ENCODE results near the gene MCF2L2.
"Not testable (repeated sequence)": the region's sequence is repeated elsewhere in the genome, so short reads cannot be mapped to it uniquely, and the experiment has no call there.

Gene MCF2L2

DNA sequence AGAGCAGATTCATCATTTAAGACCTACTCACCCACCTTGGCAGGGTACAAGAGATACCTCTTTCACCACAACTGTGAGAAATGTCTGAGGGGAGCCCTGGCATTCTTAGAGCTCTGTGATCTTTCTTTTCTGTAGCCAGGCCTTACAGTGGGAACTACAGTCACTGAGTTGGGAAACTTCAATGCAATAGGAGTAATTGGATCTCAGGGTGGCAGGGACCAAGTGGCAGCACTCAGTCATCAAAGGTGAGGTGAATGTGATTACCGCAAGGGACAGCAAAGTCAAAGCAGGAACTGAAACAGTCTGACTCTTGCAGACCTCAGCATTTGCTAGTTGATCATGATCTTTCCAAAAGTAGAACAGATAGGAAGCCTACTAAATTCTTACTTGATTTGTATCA lies 7.2 kb upstream of the MCF2L2 start:
- FAIRE-seq (peak; percentile 64), DNase-seq (ENCODE audit: insufficient read length, low spot score) (peak; percentile 30)

DNA sequence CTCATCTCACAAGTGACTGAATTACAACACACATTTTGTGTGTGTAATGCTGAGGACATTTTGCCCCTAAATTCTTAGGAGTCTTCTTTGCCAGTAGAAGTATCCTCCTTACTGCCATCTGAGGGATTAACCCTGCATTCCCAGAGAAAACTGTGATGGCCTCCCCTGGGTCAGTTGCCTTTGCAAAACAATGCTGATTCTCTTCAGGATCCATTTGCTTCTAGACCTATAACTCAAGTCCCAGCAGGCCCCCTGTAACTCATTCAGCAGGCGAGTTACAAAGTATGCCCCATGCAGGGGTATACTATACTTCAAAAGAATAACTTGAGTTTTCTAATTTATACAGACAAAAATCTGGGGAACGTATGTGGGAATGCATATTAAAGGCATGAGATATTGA lies 6.6 kb upstream of the MCF2L2 start:
- DNase-seq (ENCODE audit: insufficient read length, low spot score) = no peak
- no peak for FAIRE-seq
- no peak for TF ChIP-seq POLR2AphosphoS5 (IDR thresholded peaks at IDR 0.05; ENCODE audit: low read depth, low read length)
- TF ChIP-seq PAX5 (IDR thresholded peaks at IDR 0.05; ENCODE audit: insufficient read depth, low read length, severe bottlenecking) = no peak
- no peak for TF ChIP-seq POLR2A (IDR thresholded peaks at IDR 0.05; ENCODE audit: low read depth, low read length)
- no peak for TF ChIP-seq SPI1 (IDR thresholded peaks at IDR 0.05; ENCODE audit: low read depth, low read length)
- no peak for TF ChIP-seq TAF1 (IDR thresholded peaks at IDR 0.05; ENCODE audit: low read depth, low read length)

More for the DNA sequence above, 7.2 kb upstream of the MCF2L2 start:
- no peak for TF ChIP-seq TAF1 (IDR thresholded peaks at IDR 0.05; ENCODE audit: low read depth, low read length)
- peak; percentile 96 for TF ChIP-seq SPI1 (IDR thresholded peaks at IDR 0.05; ENCODE audit: low read depth, low read length)
- TF ChIP-seq PAX5 (IDR thresholded peaks at IDR 0.05; ENCODE audit: insufficient read depth, low read length, severe bottlenecking) = no peak
- no peak for TF ChIP-seq POLR2AphosphoS5 (IDR thresholded peaks at IDR 0.05; ENCODE audit: low read depth, low read length)

DNA sequence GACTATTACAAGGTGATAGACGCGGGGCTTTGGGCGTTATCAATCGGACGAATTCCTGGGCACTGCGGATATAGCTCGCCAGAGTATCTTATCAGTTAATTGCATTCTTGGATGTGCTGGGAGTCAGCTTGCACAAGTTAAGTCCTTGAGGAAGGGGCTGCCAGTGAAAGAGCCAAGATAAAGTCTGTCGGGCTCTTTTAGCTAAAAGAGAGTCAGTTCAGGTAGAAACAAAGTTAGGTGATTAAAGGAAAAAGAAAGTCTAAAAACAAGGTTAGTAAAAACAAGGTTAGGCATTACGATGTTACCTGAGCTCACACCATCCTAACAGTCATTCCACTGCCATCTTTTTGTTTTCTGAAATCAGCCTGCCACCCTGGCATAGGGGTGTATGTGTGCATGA lies 6.1 kb upstream of the MCF2L2 start:
- FAIRE-seq (no peak), DNase-seq (ENCODE audit: insufficient read length, low spot score) (no peak)
- TF ChIP-seq SPI1 (IDR thresholded peaks at IDR 0.05; ENCODE audit: low read depth, low read length) = no peak
- TF ChIP-seq POLR2A (IDR thresholded peaks at IDR 0.05; ENCODE audit: low read depth, low read length) = no peak
- no peak for TF ChIP-seq TAF1 (IDR thresholded peaks at IDR 0.05; ENCODE audit: low read depth, low read length)
- TF ChIP-seq POLR2AphosphoS5 (IDR thresholded peaks at IDR 0.05; ENCODE audit: low read depth, low read length) = no peak
- TF ChIP-seq PAX5 (IDR thresholded peaks at IDR 0.05; ENCODE audit: insufficient read depth, low read length, severe bottlenecking) = no peak
- TF ChIP-seq POU2F2 (IDR thresholded peaks at IDR 0.05; ENCODE audit: low read depth, low read length) = no peak

DNA sequence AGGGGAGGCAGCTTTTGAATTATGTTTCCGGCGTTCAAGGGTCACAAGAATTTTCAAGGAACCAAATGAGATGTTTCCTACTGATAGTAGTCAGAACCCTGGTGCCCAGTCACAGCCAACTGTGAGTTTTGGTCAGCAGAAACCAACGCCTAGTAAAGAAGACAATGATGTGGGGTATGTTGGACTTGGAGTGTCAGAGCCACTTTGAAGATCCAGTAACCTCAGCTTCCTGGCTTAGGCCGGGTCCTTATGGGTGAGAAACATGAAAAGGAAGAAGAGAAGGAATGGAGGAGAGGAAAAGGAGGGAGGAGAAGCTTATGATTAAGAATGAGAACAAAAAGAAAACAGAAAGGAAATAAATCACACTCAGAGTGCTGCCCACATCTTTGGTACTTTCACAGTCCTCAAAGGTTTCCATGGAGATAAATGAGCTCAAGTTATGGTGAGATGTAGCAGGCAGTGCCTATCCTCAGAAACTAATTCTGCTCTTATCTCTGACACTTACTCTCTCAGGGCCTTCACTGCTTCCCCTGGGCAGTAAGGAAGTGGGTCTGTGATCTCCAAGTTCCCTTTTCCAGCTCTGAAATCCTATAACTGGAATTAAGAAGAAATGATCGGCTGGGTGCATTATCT lies 2.0 kb upstream of the MCF2L2 start:
- DNase-seq (ENCODE audit: insufficient read length, low spot score) (no peak), FAIRE-seq (no peak)
- TF ChIP-seq POLR2AphosphoS5 (IDR thresholded peaks at IDR 0.05; ENCODE audit: low read depth, low read length) = no peak
- TF ChIP-seq TAF1 (IDR thresholded peaks at IDR 0.05; ENCODE audit: low read depth, low read length) = no peak
- TF ChIP-seq POLR2A (IDR thresholded peaks at IDR 0.05; ENCODE audit: low read depth, low read length) = no peak
- no peak for TF ChIP-seq POU2F2 (IDR thresholded peaks at IDR 0.05; ENCODE audit: low read depth, low read length)
- no peak for TF ChIP-seq PAX5 (IDR thresholded peaks at IDR 0.05; ENCODE audit: insufficient read depth, low read length, severe bottlenecking)
- TF ChIP-seq SPI1 (IDR thresholded peaks at IDR 0.05; ENCODE audit: low read depth, low read length) = no peak

DNA sequence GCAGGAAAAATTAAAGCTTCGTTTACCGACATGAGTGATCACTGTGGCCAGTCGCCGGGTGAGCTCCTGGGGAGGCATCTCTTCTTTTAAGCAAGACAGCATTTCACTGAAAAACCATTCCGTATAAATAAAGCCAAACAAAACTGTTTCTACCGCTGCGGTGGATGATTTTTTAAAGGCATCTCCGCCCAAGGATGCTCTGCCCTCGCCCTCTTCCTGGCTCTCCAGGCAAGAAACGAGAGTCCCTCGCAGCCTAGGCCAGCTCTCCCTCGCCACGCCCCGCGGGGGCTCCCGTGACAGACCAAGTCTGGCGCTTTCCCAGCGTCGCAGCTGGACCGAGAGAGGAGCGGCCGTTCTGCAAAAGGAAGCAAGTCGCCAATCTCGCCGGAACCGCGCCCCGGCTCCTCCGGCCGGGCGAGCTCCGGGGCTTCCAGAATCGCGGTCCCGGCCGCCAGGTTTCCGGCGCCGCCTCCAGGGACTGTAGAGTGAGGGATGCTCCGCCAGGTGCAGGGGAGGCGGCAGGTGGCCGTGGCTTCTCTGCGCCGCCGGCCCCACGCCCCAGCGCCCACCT lies 458 bp downstream of the MCF2L2 start:
- FAIRE-seq = no peak
- peak; percentile 48 for DNase-seq (ENCODE audit: insufficient read length, low spot score)
- TF ChIP-seq TAF1 (IDR thresholded peaks at IDR 0.05; ENCODE audit: low read depth, low read length) (no peak), SPI1 (IDR thresholded peaks at IDR 0.05; ENCODE audit: low read depth, low read length) (no peak), PAX5 (IDR thresholded peaks at IDR 0.05; ENCODE audit: insufficient read depth, low read length, severe bottlenecking) (no peak), POLR2AphosphoS5 (IDR thresholded peaks at IDR 0.05; ENCODE audit: low read depth, low read length) (no peak), POU2F2 (IDR thresholded peaks at IDR 0.05; ENCODE audit: low read depth, low read length) (no peak), POLR2A (IDR thresholded peaks at IDR 0.05; ENCODE audit: low read depth, low read length) (no peak)

DNA sequence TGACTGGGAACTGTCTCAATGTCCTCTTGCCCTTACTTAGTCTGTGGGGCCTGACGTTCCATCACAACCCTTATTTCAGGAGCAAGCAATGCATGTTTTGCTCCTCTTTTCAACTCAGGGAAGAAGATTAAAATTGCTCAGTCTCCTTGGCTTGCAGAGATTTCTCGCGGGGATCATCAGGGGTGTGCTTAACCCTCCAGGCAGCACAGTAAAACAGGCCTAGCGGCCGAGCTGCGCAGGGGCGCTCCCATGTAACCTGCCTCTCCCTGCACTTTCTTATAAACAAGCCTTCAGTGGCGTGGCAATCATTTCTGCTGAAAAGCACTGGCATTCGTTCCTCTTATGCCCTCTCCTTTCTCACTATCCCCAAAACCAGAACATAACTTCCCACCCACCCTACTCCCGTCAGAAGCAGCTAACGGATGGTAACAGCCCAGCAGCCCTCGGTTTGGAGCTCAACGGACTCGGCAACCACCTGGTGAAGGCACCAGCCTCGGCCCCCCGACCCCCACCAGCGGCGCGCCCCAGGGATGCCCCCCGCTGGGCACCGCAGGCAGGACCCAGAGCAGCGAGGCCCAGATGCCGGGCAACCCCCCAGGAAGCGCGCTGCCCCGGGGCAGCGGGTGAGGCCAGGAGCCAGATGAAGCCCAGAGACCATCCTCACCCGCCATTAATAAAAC lies 1.1 kb downstream of the MCF2L2 start:
- DNase-seq (ENCODE audit: insufficient read length, low spot score) (no peak), FAIRE-seq (no peak)
- no peak for TF ChIP-seq POU2F2 (IDR thresholded peaks at IDR 0.05; ENCODE audit: low read depth, low read length)
- TF ChIP-seq TAF1 (IDR thresholded peaks at IDR 0.05; ENCODE audit: low read depth, low read length) = no peak
- no peak for TF ChIP-seq POLR2AphosphoS5 (IDR thresholded peaks at IDR 0.05; ENCODE audit: low read depth, low read length)
- no peak for TF ChIP-seq SPI1 (IDR thresholded peaks at IDR 0.05; ENCODE audit: low read depth, low read length)

DNA sequence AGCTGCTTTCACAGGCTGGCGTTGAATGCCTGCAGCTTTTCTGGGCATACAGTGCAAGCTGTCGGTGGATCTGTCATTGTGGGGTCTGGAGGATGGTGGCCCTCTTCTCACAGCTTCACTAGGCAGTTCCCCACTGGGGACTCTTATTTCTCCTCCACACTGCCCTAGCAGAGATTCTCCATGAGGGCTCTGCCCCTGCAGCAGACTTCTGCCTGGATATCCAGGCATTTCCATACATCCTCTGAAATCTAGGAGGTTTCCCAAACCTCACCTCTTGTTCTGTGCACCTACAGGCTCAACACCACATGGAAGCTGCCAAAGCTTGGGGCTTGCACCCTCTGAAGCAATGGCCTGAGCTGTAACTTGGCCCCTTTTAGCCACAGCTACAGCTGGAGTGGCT lies 9.6 kb downstream of the MCF2L2 start:
- not testable (repeated sequence) for FAIRE-seq; DNase-seq (ENCODE audit: insufficient read length, low spot score)

DNA sequence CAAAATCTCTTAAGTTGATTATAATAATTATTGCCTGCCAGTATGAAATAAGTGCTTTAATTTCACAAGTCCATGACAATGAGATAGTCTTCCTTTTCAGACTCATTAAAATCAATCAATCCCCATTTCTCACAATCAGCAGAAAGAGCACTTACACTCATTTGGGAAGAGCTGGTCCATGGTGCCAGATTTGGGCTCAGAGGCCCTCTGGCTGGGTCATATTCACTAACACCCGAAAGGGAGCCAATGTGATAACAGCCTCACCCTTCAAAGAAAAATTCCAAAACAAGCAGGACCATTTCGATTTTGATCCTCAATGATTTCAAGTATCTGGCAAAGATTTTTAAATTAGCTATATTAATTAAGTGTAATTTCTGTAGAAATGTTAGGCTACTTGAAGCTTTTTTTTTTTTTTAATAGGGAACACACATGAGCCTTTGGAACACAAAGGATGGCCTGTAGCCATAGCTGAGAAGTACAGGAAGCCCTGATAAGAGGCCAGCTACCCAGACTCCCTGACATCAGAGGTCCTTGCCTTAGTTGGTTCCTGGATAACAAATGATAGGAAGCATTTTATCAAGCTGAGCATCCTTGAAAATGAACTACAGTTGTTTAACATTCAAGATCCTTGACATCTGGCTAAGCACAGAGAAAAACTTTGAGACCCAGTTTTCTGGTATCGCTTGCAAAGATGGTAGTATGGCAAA lies 17.1 kb downstream of the MCF2L2 start:
- TF ChIP-seq POLR2AphosphoS5 (IDR thresholded peaks at IDR 0.05; ENCODE audit: low read depth, low read length) (no peak), POLR2A (IDR thresholded peaks at IDR 0.05; ENCODE audit: low read depth, low read length) (no peak), TAF1 (IDR thresholded peaks at IDR 0.05; ENCODE audit: low read depth, low read length) (no peak), PAX5 (IDR thresholded peaks at IDR 0.05; ENCODE audit: insufficient read depth, low read length, severe bottlenecking) (no peak), POU2F2 (IDR thresholded peaks at IDR 0.05; ENCODE audit: low read depth, low read length) (no peak), SPI1 (IDR thresholded peaks at IDR 0.05; ENCODE audit: low read depth, low read length) (no peak)
- FAIRE-seq = no peak

DNA sequence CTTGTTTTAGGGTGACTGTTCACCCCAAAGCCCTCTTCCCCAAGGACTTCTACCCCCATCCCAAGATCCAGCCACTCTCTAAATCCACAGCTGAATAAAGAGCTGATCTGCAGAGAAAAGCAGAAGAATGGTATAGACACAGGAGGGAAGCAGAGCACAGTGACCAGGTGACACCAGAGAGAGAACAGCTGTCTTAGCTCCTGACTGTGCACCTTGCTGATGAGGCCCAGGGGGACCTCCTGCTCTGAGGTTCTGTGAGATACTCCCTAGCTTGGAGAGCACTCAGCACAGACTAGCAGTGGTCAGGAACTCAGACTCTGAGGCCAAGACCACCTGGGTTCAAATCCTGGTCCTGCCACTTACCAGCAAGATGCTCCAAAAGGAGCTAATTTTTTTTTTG lies 17.7 kb downstream of the MCF2L2 start:
- FAIRE-seq = no peak
- DNase-seq (ENCODE audit: insufficient read length, low spot score) = no peak

More for the DNA sequence above, 17.1 kb downstream of the MCF2L2 start:
- no peak for DNase-seq (ENCODE audit: insufficient read length, low spot score)

More for the DNA sequence above, 17.7 kb downstream of the MCF2L2 start:
- no peak for TF ChIP-seq POU2F2 (IDR thresholded peaks at IDR 0.05; ENCODE audit: low read depth, low read length)
- TF ChIP-seq TAF1 (IDR thresholded peaks at IDR 0.05; ENCODE audit: low read depth, low read length) = no peak
- no peak for TF ChIP-seq PAX5 (IDR thresholded peaks at IDR 0.05; ENCODE audit: insufficient read depth, low read length, severe bottlenecking)
- no peak for TF ChIP-seq SPI1 (IDR thresholded peaks at IDR 0.05; ENCODE audit: low read depth, low read length)
- no peak for TF ChIP-seq POLR2AphosphoS5 (IDR thresholded peaks at IDR 0.05; ENCODE audit: low read depth, low read length)
- no peak for TF ChIP-seq POLR2A (IDR thresholded peaks at IDR 0.05; ENCODE audit: low read depth, low read length)

All from GM12891 (cell line).